GM19238 (cell line): Measurements from ENCODE around the gene ASTN1.

Source experiments
- DNase-seq: peaks from one replicate; pipeline ENCODE4 v3.0.0; 2011; ENCODE audit warnings: low spot score; ENCODE audit not compliant: insufficient read length

The ASTN1 gene

DNA sequence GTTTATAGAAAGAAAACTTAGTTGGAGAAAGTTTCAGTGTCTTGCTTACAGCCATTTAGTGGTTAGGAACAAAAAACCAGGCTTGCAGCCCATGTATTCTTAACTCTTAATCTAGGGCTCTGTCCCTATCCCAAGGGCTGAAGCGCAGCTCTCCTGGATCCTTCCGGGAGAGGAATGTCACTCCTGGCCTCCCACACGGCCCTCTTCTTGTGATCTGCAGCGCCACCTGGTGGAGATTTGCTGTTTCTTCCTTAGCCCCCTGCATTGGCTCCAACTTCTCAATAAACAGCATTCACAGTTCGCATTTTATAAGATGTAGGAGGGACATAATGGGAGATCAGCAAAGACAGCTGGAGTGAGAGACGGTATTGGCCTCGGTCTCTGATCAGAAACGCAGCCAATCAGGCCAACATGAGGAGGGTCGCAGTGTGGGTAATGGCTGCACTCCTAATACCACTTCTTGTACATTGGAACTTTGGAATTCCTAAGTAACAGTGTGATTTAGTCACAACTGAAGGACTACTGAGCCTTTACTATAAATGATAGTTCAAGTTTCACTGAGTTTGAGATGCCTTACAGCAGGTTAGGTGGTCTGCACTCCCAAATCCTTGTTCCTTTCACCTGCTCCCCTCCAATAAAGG, 283.4 kb downstream of the ASTN1 start:
- peak; percentile 30 for DNase-seq

DNA sequence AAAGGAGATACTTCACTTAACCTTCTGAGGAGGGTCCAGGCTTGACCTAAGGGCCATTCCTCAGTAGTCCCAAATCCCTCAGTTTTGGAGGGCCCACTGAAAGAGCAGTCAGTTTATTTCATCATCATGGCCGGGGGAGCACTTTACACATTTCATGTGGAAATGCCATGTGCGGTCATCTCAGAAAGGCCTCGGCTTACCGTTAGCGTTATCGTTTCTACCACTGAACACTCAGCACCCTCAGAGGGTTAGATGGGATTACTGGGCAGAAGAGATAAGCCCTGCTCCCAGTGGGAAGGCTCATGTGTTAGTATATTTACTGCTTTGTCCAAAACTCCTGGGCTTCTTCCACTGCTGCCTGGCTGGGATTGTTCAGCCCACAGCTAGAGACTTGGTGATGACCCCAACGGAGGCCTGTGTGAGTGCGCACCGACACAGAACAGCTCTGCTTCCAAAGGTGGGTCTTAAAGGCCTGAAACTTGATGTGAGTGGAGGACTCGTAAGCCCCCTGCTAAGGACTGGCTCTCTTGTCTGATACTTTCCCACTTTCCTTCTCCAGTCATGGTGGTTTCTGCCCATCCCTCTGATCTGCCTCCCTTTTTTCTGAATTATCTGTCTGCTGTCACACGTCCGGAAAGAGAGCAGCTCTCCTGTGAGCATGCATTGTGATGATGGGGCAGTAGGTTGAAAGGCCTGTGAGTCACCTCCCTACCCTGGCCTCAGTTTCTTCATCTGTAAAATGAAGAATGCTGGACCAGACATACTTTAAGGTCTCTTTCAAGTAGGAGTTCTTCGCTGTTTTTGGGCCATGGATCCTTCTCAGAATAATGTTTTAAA, 284.5 kb downstream of the ASTN1 start:
- DNase-seq: no peak

DNA sequence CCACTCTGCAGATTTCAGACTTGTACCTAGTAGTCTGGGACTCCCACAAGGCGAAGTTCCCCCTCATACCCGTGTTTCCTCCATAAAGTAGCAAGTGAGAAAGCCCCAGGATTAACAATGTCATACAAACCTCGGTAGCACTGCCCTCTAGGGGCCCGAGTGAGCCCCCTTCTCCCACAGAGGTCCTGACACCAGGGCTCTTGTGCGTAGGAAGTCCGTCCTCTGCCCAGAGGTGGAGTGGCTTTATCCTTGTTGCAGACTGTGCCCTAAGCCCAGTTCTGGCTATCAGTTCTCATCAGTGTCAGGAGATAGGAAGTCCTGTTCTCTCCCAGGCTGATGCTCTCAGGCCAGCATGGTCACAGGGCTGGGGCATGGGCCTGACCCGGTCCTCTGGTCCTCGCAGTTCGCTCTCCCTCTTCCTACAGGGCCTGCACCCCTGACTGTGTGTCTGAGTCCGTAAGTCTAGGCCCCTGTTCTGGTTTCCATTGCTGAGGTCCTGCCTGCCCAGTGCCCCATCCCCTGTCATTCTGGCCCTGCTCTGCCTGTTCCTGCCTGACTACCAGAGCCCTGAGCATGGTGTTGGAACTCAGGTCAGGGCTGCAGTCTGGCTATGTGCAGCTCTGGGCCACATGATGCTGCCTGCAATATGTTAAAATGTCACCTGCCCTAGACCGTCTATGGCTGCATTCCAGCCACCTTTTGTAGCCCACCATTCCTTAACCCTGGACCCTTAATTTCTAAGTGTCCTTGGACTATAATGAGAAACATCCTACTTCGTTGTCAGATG, 285.6 kb downstream of the ASTN1 start:
- no peak for DNase-seq

DNA sequence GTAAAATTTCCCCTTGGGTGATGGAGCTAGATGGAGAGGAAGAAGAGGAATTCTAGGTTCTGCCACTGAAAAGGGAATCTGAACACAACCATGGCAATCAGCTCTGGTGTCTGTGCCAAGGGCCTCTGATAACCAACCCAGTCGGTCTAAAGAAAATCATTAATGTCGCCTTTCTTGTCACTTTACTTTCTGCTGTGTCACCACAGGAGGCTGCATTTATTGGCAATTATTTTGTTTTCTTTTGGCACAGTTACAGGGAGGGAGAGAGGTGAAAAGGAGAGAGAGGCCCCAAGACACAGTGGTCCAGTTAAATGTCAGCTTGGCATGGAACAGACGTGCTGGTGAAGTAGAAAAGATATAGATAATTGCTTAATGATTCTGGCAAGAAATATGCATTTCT, 287.0 kb downstream of the ASTN1 start:
- no peak for DNase-seq

DNA sequence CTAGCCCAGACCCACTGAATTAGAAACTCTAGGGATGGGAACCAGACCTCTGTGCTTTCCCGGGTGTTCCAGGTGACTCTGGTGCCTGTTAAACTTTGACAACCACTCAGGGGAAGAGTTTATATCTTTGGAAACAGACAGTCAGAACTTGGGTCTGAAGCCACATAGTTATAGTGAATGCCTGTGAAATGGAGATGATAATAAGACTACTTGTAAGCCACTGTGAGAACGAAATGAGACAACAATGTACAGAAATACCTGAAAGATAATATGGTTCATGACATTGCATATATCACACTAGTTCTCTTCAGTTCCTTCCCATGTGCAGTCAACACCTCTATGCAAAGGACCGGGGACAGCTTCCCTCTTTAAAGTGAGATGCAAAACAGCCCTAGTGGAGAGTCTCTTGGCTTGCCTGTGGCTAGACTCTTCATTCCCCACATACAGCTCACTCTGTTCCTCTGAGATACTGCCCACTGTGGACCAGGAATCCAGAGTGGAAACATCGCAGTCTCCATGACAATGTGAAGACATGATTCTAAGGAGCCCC, 287.5 kb downstream of the ASTN1 start:
- no peak for DNase-seq

DNA sequence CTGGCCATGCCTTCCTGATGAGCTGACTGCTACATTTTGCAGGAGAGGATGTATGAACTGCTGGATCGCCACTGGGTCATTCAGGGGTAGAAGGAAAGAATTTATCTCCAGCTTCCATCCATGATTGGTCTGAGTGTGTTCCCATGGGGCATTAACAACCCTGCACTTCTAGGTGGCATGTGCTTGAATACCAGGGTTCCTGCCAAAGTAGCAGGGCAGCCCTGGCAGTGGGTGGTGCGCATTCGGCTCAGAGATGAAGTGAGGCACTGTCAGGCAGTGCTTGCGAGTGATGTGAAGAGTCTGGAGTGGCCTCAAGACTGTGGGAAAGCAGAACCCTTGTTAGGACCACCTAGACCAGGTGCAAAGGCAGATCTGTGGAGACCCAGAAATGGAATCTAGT, 294.9 kb downstream of the ASTN1 start:
- DNase-seq: no peak

DNA sequence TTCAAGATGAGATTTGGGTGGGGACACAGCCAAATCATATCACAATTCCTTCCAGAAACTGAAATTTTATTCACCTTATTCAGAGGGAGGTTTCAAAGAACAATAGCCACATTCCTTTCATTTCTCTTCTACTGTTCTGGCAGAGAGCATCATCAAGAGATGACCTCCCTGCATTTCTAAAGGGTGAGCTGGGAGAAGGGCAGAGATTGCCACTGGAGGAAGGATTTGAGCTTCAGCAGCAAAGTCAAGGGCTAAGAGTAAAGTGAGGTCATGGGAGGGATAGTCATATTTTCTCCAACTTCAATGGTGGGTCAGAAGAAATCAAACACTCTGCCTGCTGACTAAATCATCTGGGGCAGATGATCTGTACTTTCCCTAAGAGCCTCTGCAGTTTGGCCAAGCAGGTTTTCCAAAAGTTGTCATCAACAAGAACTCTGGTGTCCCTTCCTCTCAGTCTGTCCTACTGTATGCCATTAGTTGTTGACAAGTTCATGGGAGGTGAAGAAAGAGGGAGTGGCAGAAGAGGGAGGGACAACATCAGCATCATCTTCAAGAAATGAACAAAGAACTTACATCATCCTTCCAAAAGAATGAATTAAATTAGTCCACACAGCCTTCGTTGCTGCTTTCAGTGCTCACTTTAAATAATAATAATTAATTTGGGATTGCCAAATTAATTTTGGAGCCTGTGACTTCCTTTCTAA, 298.3 kb downstream of the ASTN1 start:
- no peak for DNase-seq

DNA sequence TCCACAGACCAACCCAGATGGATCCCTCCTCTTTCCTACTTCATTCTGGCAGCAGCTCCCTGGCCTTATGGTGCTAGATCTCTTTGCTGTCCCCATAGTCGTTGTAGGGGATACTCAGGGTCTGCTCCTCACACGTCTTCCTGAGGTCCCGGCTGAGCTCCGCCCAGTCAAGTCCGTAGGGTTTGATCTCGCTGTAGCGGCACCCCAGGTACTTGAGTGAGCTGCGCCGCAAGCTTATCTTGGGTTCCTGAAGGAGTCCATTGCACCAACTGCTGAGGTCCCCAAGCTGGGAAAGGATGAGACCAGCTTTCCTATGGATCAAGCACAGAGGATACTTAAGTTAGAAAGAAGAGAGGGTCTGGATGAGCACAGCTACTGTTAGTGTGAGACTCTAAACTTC, 300.3 kb downstream of the ASTN1 start:
- DNase-seq: no peak

DNA sequence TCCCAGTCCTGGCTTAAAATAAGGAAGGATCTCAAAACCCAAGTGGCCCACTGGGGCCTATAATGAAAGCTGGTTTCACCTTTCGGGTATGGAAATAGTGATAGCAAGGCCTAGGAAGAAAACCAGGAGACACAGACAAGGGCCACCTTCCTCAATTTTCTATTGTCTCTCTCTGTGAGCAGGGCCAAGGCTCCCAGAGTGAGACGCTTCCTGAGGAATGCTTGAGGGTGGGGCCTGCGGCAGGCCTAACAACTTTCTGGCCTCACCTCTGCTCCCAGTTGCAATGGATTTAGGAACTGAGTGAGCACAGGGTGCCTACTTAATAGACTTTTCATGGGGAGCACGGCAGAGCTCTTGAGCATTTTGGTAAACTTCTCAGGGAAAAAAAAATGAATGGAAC, 300.9 kb downstream of the ASTN1 start:
- DNase-seq: no peak

DNA sequence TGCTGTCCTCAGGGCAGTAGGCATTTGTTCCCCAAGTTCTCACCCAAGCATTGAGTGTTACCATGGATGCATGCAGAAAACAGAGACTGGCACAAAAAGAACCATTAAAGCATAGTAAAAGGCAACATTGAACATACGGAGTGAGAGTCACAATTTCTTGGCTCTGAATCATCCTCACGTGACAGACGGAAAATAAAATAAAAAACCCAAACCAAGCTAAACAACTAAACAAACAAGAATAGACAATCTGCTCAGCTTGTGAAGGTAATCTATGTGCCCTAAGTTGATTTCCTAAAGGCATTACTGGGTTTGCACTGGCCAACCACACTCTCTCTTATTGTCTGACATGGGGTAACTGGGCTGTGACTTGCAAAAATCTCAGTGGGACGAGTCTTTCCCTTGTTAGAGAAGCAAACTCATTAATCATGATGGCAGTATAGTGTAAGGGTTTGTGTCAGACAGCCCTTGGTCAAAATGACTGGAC, 306.0 kb downstream of the ASTN1 start:
- no peak for DNase-seq

DNA sequence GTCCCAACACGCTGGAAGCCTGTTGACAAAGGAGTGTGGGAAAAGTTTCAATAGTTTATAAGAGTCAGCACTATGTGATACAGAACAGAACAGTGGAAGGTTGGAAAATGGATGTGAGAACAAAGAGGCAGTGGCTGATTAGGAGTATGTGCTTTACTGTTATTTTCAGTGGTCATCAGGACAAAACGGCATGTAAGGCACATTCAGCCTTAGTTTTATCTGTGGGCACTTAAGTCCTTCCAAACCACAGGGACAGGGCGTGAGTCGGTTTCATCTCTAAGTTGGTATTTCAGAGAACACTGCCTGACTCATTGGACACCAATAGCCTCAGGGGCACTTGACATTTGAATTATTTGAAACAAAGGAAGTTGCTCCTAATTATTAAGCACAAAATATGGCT, 306.9 kb downstream of the ASTN1 start:
- DNase-seq: no peak

DNA sequence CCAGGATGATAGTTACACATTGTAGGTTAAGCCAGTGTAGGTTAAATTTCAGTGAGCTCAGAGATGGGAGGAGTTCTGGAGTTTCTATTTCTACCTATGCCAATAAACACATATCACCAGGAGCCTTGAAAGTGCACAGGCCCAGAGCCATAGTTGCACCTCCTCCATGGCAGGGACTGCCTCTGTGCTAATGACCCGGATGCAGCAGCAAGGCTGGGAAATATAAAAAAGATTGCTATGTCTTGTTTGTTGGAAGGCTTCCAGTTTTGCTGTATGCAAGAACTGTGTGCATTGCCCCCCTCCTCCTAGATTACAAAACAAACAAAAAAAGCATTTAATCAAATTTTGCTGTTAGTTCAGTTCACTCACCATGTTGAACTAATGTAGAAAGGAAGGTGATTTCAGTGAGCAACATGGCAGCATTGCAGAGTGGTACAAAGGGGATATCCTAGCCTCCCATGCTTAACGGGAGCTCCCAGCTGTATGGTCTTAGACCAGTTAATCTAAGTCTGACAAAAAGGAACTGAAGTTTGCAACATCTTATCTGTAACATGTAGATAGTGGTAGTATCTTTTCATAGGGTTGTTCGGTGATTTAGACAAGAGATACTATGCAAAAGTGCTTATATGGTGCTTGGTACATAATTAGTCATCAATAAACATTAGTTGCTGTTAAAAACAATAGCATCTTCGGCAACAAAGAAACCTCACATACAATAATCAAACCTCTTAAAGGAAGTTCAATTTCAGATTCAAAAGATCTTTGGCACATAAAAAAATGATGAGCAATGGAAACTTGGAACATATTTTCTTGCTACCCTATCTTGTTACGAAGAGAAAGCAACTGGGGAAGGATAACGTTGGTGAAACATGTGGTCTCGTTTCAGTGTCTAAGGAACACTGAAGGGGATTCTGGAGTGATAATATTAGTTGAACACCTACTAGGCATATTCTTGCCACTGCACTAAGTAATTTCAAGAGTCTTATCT, 309.5 kb downstream of the ASTN1 start:
- no peak for DNase-seq

DNA sequence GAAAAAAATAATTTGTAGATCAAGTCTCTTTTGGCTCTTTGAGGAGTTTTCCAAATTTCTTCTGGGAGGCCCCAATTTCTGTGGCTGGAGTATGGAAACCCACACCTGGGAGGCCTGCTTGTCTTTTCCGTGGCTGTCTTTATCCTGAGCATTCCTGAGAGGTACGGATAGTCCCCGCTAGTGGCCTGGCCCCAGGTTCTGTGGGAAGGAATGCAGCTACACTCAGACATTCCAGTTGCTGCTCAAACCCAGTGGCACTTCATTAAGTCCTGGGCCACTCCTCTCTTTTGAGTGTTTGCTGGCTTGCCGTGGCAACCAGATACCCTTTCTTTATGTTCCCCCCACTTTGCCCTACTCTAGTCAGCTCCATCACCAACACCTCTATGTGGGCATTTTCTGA, 310.4 kb downstream of the ASTN1 start:
- no peak for DNase-seq

DNA sequence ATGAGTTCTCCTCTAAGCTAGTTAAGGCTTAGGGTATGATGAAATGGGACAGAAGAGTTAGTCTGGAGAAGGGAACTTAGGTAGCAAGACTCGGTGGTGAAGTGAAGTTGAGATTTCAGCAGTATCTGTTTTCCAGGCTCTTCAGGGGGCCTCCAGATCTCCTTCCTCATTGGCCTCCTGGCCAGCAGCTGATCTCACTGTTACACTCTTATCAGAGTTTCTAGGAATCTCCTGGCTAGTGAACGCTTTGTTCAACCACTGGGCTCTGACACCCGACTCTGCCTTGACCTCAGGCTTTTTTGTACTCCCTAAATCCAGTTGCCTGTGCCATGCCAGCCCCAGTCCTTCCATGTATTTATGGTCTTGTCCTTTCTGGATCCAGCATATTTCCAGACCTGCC, 311.0 kb downstream of the ASTN1 start:
- no peak for DNase-seq

DNA sequence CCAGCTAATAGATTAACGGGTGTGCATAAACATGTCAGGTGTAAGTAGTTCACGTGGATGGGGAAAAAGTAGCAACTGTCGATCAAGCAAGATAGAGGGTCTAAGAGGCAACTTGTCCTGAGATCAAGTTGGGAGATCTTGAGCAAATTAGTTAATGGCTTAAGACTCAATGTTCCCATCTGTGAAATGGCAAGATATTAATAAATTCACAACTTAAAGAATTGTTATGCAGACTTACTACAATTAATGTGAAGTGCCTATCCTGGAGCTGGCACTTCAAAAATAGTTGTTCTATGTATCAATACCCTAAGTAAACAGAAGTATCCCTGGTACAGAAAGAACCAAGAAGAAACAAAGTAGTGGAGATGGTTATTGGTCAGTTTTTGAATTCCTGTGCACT, 312.4 kb downstream of the ASTN1 start:
- DNase-seq: no peak

DNA sequence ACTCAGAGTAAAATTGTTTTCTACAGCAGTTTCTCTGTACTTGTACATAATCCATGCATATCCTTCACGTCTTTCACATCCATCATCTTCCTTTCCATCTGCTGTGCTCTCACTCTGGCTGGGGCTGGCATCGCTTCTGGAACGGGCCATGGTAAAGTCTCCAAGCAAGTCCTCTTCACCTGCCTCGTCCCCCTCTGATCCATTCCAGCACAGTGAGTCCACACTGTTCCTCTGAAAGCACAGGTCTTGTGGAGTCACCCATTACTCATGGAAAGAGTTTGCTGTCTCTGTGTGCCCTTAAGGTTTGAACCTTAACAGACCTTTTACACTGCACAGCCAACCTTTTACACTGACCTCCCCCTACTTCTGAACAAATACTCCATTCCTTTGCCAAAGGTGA, 313.6 kb downstream of the ASTN1 start:
- no peak for DNase-seq

DNA sequence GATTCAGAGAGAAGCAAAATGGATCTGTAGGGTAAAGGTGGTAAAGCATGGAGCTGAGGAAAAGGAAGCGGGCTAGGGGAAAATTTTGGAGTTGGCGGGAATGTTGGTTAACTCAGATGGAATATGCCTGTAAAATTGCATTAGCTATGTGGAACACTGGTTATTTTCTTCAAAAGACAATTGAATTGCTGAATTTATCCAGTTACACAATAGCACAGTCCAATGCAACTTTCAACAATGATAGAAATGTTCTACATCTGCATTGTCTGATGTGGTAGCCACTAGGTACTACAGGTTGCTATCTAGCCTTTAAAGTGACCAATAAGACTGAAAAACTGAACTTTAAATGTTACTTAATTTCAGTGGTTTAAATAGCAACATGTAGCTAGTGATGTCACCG, 315.2 kb downstream of the ASTN1 start:
- DNase-seq: no peak

DNA sequence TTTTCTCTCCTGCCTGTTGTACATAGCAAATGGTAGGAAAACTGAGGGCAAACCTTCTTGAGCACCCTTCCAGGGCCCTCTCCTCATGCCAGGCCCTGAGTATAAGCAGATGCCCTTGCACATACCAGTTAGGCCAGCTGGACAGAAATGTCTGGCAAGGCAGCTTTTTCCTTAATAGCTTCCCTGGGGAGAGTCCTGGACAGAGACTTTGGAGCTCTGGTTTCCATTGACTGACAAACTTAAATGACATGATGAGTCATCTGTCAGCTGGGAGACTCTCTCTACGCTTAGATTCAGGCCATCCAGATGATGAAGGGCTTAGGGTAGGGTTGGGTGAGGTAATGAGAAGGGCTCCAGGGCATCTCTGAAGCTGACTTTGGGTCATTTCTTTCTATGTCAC, 317.5 kb downstream of the ASTN1 start:
- DNase-seq: no peak

DNA sequence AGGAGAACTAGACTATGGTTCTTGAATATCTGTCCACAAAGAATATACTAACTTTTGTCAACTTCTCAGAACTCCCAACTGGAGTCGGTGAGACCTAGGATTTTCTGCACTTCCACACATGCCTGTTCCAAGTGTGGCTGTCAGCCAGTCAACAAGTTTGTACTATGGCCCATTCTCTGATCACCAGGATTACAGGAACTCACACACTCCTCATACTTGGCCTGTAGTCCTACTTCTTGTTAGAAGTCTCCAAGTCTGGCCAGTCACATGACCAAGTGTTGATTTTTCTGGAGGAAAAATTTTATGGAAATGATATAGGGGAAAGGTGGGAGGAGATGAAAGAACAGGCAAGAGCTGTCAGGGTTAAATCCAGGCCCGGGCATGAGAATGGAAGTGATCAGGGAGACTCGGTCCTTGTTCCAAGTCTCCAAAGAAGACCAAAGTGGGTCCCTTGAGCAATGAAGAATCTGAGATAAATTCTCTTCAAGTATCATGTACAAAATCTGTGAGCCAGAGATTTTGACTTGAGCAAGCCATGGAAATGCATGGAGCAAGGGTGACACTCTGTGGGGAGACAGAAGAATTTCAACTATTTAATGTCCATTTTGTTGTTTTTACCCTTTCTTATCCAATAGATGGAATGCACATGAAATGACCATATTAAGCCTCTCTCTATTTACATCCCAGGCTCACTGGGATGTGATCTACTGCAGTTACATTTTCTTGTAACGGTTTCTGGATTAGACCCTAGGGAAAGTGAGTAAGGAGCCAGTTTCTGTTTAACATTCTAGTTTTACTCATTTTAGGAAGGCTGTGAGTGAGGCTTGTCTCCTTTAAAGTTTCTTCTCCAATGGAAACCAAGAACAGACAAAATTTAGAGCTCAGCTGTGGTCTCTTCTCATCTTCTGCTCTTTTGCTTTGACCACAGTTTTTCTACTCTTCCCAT, 320.9 kb downstream of the ASTN1 start:
- no peak for DNase-seq
